SIG-M5 (cell line): ENCODE data around the gene PRUNE2.

Experiments
- DNase-seq: peaks from one replicate; lab custom pipeline; 2025; lab: John Stamatoyannopoulos, UW

The PRUNE2 gene

GRCh38 chr9:76898786-76899185 is 7.1 kb downstream of the PRUNE2 start:
- DNase-seq = no peak

- no peak for DNase-seq
These were observed 7.9 kb downstream of the PRUNE2 start for GRCh38 chr9:76897804-76898525.

GRCh38 chr9:76896035-76896434 is 9.9 kb downstream of the PRUNE2 start:
- no peak for DNase-seq

- DNase-seq = no peak
These were observed 10.7 kb downstream of the PRUNE2 start for GRCh38 chr9:76895186-76895585.

- no peak for DNase-seq
These were observed 11.7 kb downstream of the PRUNE2 start for GRCh38 chr9:76894198-76894597.

GRCh38 chr9:76893395-76893932 is 12.4 kb downstream of the PRUNE2 start:
- DNase-seq = no peak

GRCh38 chr9:76891874-76892273 is 14.0 kb downstream of the PRUNE2 start:
- DNase-seq = no peak

- no peak for DNase-seq
These were observed 14.6 kb downstream of the PRUNE2 start for GRCh38 chr9:76891279-76891678.

GRCh38 chr9:76887951-76888350 is 18.0 kb downstream of the PRUNE2 start:
- DNase-seq = no peak

GRCh38 chr9:76887003-76887821 is 18.7 kb downstream of the PRUNE2 start:
- no peak for DNase-seq

- DNase-seq = no peak
These were observed 19.6 kb downstream of the PRUNE2 start for GRCh38 chr9:76886318-76886717.

GRCh38 chr9:76884823-76885222 is 21.1 kb downstream of the PRUNE2 start:
- DNase-seq = no peak

- DNase-seq = no peak
These were observed 22.5 kb downstream of the PRUNE2 start for GRCh38 chr9:76883341-76883855.

GRCh38 chr9:76882686-76883085 is 23.2 kb downstream of the PRUNE2 start:
- no peak for DNase-seq

GRCh38 chr9:76880210-76880609 is 25.7 kb downstream of the PRUNE2 start:
- DNase-seq = no peak

GRCh38 chr9:76878933-76879332 is 27.0 kb downstream of the PRUNE2 start:
- no peak for DNase-seq

GRCh38 chr9:76877961-76878360 is 28.0 kb downstream of the PRUNE2 start:
- DNase-seq = no peak

GRCh38 chr9:76876098-76876497 is 29.8 kb downstream of the PRUNE2 start:
- no peak for DNase-seq

- DNase-seq = no peak
These were observed 32.1 kb downstream of the PRUNE2 start for GRCh38 chr9:76873821-76874220.

GRCh38 chr9:76873056-76873792 is 32.7 kb downstream of the PRUNE2 start:
- DNase-seq = no peak

GRCh38 chr9:76868897-76869296 is 37.0 kb downstream of the PRUNE2 start:
- DNase-seq = no peak

GRCh38 chr9:76866689-76867088 is 39.2 kb downstream of the PRUNE2 start:
- no peak for DNase-seq
